ENCODE data around the gene TOPAZ1. TPM values are rescaled to one million over a fixed set of nuclear protein-coding genes. Genes with fewer than 3 reads are reported as not detected.

TOPAZ1 gene
- total and polyA plus RNA-seq, 9 of the 15 experiments (the other 6 are each of a cell fraction or from before 2014, with no cell fraction given), result 0.01 TPM; not detected in 8

GRCh38 chr3:44280631-44281030 lies 38.9 kb downstream of the TOPAZ1 start:
- no TSS peak for BruUV-seq (replicated peaks)
- in situ Hi-C loops (cut with MboI) (no loop called here), intact Hi-C loops (cut with micrococcal nuclease) (no loop called here)
- 0 out of 2 replicates have a peak, but pooled peaks have one; percentile 6 for TF ChIP-seq NFE2 (IDR thresholded peaks at IDR 0.05; ENCODE audit: low read depth)
- TF ChIP-seq, protein P1, sequence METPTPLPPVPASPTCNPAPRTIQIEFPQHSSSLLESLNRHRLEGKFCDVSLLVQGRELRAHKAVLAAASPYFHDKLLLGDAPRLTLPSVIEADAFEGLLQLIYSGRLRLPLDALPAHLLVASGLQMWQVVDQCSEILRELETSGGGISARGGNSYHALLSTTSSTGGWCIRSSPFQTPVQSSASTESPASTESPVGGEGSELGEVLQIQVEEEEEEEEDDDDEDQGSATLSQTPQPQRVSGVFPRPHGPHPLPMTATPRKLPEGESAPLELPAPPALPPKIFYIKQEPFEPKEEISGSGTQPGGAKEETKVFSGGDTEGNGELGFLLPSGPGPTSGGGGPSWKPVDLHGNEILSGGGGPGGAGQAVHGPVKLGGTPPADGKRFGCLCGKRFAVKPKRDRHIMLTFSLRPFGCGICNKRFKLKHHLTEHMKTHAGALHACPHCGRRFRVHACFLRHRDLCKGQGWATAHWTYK (CRISPR knock-in tag; IDR thresholded peaks at IDR 0.05), result no peak
- H3K9me3 ChIP-seq (replicated peaks; ENCODE audit: control insufficient read depth, insufficient read depth, low read depth, low read length), result no peaks in the 10 kb centered on the region
- H3K4me1 ChIP-seq (replicated peaks in 1 of 2; ENCODE audit: control insufficient read depth in 2 of 2, insufficient read depth in 2 of 2, low read length in 2 of 2), result no peaks in the 10 kb centered on the region
- ATAC-seq (no peak), DNase-seq (ENCODE audit: extremely low read depth in 1 of 4, low spot score in 3 of 4) (no peak), FAIRE-seq (no peak)
- no peak overlapping the region for H3K4me2 ChIP-seq (ENCODE audit: insufficient read depth, low read length)
- H3K4me3 ChIP-seq, result no peak overlapping the region
- no peaks in the 10 kb centered on the region for H4K20me1 ChIP-seq (replicated peaks; ENCODE audit: control insufficient read depth, insufficient read depth, low read length)
- no peaks in the 10 kb centered on the region for H3K36me3 ChIP-seq (ENCODE audit: control insufficient read depth, insufficient read depth, low read length)
- CTCF ChIA-PET (ENCODE audit: low intra/inter-chr PET ratio), result no interaction called here
- peak overlapping the region in 1 of 2 experiments; percentile 39; a peak in 1 of 4 replicates for H3K9ac ChIP-seq (ENCODE audit: insufficient read depth in 1 of 2, low read depth in 2 of 2, low read length in 2 of 2)
- no peaks in the 10 kb centered on the region for H3K9me1 ChIP-seq (ENCODE audit: control insufficient read depth, insufficient read depth, low read length)
- no peaks in the 10 kb centered on the region for H3K79me2 ChIP-seq (ENCODE audit: control insufficient read depth, insufficient read depth, low read length)
- no peak overlapping the region for H3K27ac ChIP-seq (ENCODE audit: extremely low read depth, low read depth, low read length)
- peak overlapping the region; percentile 40; the same call in 1 of the 2 replicates for H2AFZ ChIP-seq (ENCODE audit: low read depth, low read length)
- POLR2A ChIA-PET, result interaction anchor here (1.7 kb wide), 1 partner anchor 11 kb away, joined by 5 read pairs; no protein-coding TSS in a partner anchor
- no peaks in the 10 kb centered on the region for H3K27me3 ChIP-seq (ENCODE audit: control insufficient read depth in 2 of 2, insufficient read depth in 2 of 2, low read length in 2 of 2)
- WGBS (ENCODE audit: insufficient coverage, low coverage, missing lambda C conversion rate), result 28% methylated on average over 2 of the region's 2 CpGs

GRCh38 chr3:44284949-44285348 lies 43.3 kb downstream of the TOPAZ1 start:
- H3K27ac ChIP-seq (ENCODE audit: extremely low read depth, low read depth, low read length), result no peak overlapping the region
- no peaks in the 10 kb centered on the region for H3K9me1 ChIP-seq (ENCODE audit: control insufficient read depth, insufficient read depth, low read length)
- FAIRE-seq (no peak), DNase-seq (ENCODE audit: extremely low read depth in 1 of 4, low spot score in 3 of 4) (no peak), ATAC-seq (no peak)
- no peaks in the 10 kb centered on the region for H3K36me3 ChIP-seq (ENCODE audit: control insufficient read depth, insufficient read depth, low read length)
- in situ Hi-C loops (cut with MboI) (no loop called here), intact Hi-C loops (cut with micrococcal nuclease) (no loop called here)
- H2AFZ ChIP-seq (ENCODE audit: low read depth, low read length), result no peak overlapping the region
- H3K9ac ChIP-seq (ENCODE audit: insufficient read depth in 1 of 2, low read depth in 2 of 2, low read length in 2 of 2), result no peak overlapping the region
- no peaks in the 10 kb centered on the region for H3K79me2 ChIP-seq (ENCODE audit: control insufficient read depth, insufficient read depth, low read length)
- H4K20me1 ChIP-seq (replicated peaks; ENCODE audit: control insufficient read depth, insufficient read depth, low read length), result no peaks in the 10 kb centered on the region
- no TSS peak for BruUV-seq (replicated peaks)
- 47% methylated on average over 2 of the region's 2 CpGs for WGBS (ENCODE audit: insufficient coverage, low coverage, missing lambda C conversion rate)
- no peaks in the 10 kb centered on the region; a peak in 1 of 5 replicates for H3K4me1 ChIP-seq (replicated peaks in 1 of 2; ENCODE audit: control insufficient read depth in 2 of 2, insufficient read depth in 2 of 2, low read length in 2 of 2)
- no peaks in the 10 kb centered on the region for H3K9me3 ChIP-seq (replicated peaks; ENCODE audit: control insufficient read depth, insufficient read depth, low read depth, low read length)
- no peaks in the 10 kb centered on the region for H3K27me3 ChIP-seq (ENCODE audit: control insufficient read depth in 2 of 2, insufficient read depth in 2 of 2, low read length in 2 of 2)
- H3K4me2 ChIP-seq (ENCODE audit: insufficient read depth, low read length), result no peak overlapping the region
- POLR2A ChIA-PET, result no interaction called here
- no peak for TF ChIP-seq ADNP (tag; IDR thresholded peaks at IDR 0.05)
- TF ChIP-seq COPS2 (conservative IDR thresholded peaks at IDR 0.05), result no peak
- TF ChIP-seq POLR3G (IDR thresholded peaks at IDR 0.05; ENCODE audit: extremely low read depth, insufficient read length, insufficient replicate concordance), result no peak
- TF ChIP-seq ZFPM2 (CRISPR knock-in tag; IDR thresholded peaks at IDR 0.05), result no peak
- no peak for TF ChIP-seq TAF15 (IDR thresholded peaks at IDR 0.05; ENCODE audit: low read depth, low read length)
- TF ChIP-seq RBM22 (IDR thresholded peaks at IDR 0.05; ENCODE audit: low read depth, low read length, poor library complexity, severe bottlenecking), result no peak
- no peak for TF ChIP-seq PHF8 (IDR thresholded peaks at IDR 0.05; ENCODE audit: borderline replicate concordance, low read length)
- TF ChIP-seq ZBTB8A (IDR thresholded peaks at IDR 0.05; ENCODE audit: partially characterized antibody), result no peak
- TF ChIP-seq XRCC4 (IDR thresholded peaks at IDR 0.05; ENCODE audit: extremely low read depth, insufficient read depth, insufficient read length), result no peak
- TF ChIP-seq, protein P2, sequence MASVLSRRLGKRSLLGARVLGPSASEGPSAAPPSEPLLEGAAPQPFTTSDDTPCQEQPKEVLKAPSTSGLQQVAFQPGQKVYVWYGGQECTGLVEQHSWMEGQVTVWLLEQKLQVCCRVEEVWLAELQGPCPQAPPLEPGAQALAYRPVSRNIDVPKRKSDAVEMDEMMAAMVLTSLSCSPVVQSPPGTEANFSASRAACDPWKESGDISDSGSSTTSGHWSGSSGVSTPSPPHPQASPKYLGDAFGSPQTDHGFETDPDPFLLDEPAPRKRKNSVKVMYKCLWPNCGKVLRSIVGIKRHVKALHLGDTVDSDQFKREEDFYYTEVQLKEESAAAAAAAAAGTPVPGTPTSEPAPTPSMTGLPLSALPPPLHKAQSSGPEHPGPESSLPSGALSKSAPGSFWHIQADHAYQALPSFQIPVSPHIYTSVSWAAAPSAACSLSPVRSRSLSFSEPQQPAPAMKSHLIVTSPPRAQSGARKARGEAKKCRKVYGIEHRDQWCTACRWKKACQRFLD (CRISPR knock-in tag; IDR thresholded peaks at IDR 0.05), result no peak
- CTCF ChIA-PET (ENCODE audit: low intra/inter-chr PET ratio), result no interaction called here
- no peak overlapping the region for H3K4me3 ChIP-seq

Measured in K562 (cell line).